Hematopoietic multipotent progenitor cell treated with erythropoietin and hydrocortisone succinate and interleukin-3 and kit ligand, for 15 days (in vitro differentiated cells): ENCODE results near the gene C16orf74.
A peak's percentile ranks its signal among the peaks of the same experiment; 100 is the strongest.

Source experiments
- DNase-seq: peaks from one replicate; pipeline ENCODE4 v3.0.0-alpha.2; 2015; ENCODE audit warnings: low spot score

The C16orf74 gene

DNA sequence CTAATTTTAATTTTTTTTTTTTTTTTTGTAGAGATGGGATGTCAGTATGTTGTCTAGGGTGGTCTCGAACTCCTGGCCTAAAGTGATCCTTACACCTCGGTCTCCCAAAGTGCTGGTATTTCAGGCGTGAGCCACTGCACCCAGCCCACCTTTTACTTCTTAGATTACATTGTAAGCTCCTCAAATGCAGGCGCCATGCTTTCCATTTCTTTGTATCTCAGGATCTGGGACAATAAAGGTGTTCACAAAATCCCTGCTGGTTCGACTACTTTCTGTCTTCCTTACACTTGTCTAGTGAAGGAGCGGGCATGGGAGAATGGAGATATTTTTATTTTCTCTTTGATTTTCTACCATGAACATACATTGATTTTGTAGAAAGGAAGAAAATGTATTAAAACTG lies 23.2 kb upstream of the C16orf74 start:
- no peak for DNase-seq

DNA sequence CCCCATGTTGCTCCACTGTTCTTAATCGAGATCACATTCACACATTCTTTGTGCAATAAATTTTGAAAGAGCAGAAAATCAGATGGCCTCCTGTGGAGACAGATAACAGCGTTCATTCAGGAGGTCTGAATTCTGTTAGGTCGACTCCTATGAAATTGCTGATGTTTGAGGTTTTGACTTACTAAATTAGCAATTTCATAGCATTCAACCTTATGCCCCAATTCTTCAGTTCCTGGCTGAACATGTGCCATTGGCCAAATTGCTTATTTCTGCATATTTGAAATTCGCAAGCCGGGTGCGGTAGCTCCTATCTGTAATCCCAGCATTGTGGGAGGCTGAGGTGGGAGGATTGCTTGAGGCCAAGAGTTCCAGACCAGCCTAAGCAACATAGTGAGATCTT lies 22.1 kb upstream of the C16orf74 start:
- DNase-seq: no peak

DNA sequence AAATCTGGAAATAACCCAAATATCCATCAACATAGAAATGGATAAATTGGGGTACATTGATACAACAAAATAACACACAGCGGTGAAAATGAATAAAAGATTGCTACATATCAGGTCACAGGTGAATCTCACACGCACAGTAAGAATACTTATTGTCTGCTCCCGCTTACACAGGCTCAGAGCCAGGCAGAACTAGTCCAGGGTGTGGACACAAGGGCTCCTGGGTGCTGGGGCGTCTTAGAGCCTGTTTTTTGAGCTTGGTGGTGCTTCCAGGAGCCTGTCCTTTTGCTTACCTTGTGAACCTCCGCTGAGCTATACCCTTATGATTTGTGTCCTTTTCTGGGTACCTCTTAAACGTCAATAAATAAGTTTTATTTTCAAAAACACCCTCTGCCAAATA lies 19.8 kb upstream of the C16orf74 start:
- DNase-seq: no peak

DNA sequence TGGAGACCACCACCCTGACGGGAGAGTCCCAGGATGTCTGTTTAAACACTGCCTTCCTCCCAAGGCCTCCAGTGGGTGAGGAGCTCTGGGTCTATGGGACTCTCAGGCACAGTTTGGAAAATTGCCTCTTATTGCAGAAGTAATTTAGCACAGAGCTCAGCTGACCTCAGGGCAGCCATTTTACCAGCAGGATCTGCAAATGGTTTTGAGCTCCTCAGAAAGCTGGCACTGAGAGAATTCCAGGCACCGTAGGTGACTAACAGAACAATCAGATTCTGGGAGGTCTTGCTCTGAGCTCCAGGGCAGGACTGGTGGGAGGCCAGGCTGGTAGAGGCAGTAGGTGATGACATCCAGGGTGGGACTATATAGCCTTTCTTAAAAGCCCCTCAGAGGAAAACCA lies 17.3 kb upstream of the C16orf74 start:
- no peak for DNase-seq

DNA sequence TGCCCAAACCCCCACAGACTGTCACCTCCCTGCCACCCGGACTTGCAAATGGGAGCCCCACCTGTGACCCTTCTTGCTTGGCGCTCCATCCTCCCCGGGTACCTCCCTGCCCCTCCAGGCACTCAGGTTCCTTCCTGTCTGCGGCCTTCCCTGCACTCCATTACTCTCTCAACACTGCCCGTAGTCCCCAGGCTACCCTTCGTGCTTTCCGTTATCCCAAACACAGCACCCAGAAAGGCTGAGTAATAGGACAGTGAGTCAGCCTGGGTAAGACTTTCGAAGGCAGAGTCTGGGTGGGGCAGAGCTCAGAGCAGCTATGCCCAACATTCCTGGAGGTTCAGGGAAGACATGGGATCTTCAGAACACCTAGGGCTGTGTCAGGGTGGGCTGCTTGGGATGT lies 16.6 kb upstream of the C16orf74 start:
- DNase-seq: no peak

DNA sequence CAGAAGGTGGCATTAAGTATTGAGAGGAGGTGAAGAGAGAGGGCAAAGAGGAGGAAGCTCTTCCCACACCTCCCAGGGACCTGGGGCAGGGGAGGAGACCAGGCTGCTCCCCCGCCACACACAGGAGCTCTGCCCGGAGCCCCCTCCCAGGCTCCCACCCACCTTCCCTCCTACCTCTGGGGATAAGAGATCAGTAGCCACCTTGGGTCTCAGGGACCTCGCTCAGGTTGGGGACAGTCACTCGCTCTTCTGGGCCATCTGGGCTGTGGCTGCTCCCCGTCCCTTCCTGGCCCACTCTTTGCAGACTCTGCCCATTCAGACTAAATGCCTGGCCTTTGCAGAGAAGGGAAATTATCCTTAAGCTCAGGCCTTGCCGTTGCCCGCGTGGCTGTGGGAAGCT lies 14.9 kb upstream of the C16orf74 start:
- no peak for DNase-seq

DNA sequence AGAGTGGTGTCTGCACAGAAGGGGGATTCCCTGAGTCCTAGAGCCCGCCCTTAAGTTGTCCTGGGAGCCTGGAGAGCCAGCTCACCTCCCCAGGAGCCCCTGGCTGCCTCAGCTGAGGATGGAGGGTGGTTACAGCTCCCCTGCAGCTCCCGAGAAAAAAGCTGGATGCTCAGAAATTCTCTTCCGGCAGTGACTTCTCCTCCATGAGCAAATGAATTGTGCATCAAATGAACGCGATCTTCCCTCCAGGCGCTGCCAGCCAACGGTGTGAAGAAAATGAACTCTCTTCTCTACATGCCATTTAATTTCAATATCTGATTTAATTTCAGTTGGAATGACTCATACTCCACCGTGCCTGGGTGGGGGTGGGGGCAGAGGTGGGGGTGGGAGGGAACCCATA lies 14.3 kb upstream of the C16orf74 start:
- no peak for DNase-seq

DNA sequence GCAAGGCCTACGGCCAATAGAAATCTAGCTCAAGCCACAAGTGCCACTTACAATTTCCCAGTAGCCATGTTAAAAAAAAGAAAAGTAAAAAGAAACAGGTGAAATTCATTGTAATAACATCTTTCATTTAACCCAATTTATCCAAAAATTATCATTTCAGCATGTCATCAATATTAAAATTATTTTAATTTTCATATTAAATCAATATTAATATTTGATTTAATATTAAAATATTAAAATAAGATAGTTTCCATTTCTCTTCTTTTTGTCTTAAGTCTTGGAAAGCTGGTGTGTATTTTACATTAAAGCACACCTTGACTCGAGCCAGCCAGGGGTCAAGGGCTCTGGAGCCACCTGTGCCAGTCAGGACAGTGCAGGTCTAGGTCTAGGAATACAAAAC lies 12.7 kb upstream of the C16orf74 start:
- no peak for DNase-seq

DNA sequence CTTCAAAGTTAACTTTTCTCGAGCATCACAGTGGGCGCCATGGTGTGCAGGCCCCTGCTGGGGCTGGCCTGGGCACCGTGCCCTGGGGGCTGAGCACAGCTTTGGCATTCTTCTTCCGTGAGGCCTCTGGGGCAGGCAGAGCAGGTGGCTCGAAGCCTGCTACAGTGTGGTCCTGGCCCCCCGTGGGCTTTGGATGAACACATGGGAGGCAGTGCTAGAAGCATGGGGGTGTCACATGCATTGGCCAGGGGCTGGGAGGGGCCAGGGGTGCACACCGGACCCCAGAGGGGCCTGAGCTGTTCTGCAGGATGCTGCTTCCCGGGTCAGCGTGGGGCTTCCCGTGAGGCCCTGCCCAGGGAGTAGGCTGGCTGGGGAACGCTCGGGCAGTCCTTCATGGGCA lies 12.1 kb upstream of the C16orf74 start:
- no peak for DNase-seq

DNA sequence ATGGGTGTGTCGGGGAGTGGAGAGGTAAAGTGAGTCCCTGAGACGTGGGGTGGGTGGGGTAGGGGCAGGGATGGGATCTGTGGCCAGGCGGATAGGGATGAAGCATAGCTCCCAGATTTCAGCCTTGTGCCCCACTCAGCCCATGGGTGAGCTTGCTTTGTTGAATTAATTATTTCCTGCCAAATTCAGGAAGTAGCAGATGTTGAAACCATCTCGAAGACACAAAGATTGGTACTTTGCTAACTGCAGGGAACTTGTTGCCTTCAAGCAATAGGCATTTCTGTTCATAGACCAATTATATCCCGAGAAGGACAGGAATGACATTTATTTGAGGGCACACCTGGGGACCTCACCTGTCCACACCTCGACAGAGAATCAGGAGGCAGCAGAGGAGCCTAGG lies 11.0 kb upstream of the C16orf74 start:
- no peak for DNase-seq

DNA sequence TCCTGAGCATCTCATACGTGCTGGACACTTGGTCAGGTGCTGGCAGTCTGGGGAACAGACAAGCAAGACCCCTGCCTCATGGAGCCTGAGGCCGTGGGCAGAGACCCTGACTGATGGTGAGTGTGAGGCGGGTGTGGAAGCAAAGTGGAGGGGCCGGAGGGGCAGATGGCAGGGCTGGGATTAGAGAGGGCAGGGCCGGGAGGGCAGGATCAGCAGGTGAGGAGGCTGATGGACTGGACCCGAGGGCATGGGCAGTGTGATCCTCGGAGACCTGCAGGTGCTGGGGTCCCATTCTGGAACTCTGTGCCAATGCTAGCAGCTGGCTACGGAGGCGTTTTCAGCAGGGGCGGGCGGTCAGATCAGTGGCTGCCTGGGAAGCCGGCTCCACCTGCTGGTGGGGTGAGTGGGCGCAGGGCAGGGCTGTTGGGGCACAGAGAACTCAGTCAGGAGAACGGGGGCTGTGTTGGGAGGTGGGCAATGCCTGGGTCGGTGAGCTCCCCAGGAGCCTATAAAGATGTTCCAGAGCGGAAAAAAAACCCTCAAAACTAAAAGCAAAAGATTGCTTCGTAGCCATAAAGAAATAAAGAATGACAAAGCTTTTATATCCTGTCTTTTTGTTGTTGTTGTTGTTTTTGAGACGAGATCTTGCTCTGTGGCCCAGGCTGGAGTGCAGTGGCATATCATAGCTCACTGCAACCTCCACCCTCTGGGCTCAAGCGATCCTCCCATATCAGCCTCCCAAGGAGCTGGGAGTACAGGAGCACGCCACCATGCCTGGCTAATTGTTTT lies 8.9 kb upstream of the C16orf74 start:
- peak; percentile 6 for DNase-seq

DNA sequence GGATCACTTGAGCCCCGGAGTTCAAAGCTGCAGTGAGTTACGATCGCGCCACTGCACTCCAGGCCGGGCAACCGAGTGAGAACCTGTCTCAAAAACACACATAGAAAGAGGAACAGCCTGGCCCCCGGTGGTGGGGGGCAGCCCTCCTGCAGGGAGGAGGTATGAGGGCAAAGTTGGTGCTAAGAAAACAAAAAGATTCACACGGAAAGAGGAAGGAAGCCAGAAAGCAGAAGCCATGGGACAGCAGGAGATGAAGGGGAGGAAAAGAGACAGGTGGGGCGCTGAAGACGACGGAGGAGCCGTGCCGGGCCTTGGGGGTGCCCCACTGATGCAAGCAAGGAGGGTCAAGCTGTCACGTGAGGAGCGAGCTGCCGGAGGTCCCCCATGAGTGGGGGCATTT lies 8.2 kb upstream of the C16orf74 start:
- DNase-seq: no peak

DNA sequence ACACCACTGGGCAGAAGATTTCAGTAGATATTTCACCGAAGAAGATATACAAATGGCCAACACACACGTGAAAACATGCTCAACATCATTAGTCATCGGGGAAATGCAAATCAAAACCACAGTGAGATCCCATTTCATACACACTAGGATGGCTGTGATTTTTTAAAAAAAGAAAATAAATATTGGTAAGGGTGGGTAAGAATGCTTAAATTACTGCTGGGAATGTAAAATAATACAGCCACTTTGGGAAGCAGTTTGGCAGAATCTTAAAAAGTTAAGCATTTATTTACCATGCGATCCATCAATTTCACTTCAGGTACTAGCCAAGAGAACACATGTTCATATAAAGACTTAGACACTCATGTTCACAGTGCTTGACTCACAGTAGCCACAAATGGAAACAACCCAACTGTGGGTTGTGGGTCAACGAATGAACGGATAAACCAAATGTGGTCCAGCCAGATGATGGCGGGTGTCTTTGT lies 6.5 kb upstream of the C16orf74 start:
- no peak for DNase-seq

DNA sequence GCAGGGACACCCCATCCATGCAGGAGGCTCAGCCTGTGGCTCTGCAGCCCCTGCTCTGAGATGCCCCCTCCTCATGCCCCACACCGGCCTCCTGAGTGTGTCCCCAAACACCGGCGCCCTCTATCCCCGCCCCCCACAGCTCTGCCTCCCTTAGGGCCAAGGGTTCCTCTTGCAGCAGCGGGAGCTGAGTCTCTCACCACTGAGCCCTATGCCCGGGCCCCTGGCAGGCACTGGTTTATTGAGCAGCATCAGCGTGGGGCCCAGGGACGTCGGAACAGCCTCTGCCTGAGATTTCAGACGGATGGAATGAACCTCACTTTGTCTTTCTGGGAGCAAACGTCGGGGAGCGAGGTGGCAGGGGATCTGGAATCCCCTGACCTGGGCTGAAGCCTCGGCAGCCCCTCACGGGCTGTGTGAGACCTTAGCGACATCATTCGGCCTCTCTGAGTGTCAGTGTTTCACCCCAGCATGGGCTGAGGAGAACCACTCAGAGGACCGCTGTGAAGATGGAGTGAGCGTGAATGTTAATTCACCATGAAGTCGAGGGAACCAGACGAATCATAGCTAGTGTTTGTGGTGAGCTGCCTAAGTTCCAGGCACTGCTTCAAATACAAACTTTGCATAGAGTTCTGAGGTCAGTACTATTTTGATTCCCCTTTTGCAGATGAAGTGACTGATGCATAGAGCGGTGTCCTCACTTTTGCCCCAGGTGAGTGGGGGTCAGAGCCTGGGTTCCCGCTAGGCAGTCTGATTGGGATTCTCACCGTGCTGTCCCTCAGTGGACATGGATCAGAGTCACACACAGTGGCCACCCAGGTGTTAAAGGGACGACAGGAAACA lies 5.3 kb upstream of the C16orf74 start:
- DNase-seq: no peak

DNA sequence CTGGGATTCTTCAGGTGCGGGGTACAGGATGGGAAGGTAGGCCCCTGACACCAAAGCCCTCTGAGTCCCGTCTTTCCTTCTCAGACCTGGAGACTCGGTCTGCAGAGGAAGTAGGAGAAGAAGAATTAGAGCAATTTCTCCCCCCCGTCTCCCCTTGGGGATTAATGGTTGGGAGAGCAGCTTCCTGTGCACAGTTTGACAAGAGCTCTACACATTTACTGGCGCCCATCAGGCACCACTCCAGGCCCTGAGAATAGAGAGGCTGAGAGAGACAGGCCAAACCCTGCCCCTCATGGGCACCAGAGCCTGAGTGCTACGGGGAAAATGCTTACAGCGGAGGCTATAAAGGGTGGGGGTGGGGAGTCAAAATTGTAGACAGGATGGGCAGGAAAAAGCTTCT lies 3.5 kb upstream of the C16orf74 start:
- DNase-seq: no peak

DNA sequence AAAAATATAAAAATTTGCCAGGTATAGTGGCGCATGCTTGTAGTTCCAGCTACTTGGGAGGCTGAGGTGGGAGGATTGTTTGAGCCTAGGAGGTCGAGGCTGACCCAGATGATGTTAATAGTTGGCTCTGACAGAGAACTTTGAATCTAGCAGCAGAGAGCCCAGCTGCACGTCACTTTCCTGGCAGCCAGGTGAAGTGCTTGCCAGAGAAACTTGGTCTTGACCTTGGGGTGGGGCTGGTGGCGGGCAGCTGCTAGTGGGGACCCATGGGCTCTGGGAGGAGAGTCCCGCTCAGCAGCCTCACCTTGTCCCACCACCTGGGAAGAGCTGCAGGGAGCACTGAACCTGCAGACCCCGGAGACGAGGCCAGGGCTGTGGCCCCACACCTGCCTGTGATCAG lies 3.1 kb upstream of the C16orf74 start:
- no peak for DNase-seq

DNA sequence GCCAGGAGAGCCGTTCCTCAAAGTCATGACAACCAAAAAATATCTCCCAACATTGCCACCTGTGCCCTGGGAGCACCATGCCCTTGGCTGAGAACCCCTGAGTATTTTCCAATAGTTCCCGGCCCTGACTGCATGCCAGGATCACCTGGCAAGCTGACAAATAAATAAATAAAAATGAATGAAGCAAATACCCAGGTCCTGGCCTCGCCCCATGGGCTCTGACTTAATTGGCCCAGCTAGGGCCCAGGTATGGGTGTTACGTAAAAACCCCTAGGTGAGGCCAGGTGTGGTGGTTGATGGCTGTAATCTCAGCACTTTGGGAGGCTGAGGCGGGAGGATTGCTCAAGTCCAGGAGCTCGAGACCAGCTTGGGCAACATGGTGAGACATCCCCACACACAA lies 2.7 kb upstream of the C16orf74 start:
- no peak for DNase-seq

DNA sequence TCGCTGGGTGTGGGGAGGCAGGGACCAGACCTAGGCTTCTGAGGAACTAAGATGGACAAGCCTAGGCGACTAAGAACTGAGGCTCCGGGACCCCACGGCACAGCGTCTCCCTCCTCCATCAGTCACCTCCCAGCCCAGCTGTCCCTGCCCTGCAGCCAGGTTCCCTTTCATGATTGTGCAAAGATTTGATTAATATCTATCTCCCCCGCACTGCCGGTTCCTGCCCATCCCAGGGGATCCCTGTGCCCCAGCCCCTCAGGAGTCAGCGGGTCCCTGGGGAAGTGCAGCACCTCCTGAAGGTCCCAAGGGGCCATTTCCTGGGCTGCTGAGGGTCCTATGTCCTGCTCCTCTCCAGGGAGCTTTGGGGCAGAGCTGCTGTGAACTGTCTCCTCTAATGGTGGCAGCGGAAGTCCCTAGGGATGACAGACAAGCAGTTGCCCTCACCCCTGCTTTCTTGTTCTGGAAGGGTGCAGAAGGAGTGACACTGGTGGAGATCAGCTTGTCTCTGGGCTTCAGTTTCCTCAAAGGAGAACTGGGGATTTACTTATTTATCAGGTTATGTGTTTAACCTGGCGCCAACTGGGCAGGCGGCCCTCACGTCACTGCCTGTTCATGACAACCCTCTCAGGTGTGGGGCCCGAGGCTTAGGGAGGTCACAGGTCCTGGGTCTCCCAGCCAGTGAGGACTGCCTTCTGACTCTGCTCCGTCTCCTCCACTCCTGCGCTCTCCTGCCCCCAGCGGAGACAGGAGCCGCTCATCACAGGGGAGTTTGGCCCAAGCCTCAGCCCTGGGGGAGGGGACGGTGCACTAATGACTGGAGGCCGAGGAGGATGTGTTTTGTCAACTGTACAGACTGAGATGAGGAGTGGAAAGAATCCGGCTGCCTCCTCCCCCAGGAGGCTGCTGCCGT lies 1.9 kb upstream of the C16orf74 start:
- DNase-seq: no peak

DNA sequence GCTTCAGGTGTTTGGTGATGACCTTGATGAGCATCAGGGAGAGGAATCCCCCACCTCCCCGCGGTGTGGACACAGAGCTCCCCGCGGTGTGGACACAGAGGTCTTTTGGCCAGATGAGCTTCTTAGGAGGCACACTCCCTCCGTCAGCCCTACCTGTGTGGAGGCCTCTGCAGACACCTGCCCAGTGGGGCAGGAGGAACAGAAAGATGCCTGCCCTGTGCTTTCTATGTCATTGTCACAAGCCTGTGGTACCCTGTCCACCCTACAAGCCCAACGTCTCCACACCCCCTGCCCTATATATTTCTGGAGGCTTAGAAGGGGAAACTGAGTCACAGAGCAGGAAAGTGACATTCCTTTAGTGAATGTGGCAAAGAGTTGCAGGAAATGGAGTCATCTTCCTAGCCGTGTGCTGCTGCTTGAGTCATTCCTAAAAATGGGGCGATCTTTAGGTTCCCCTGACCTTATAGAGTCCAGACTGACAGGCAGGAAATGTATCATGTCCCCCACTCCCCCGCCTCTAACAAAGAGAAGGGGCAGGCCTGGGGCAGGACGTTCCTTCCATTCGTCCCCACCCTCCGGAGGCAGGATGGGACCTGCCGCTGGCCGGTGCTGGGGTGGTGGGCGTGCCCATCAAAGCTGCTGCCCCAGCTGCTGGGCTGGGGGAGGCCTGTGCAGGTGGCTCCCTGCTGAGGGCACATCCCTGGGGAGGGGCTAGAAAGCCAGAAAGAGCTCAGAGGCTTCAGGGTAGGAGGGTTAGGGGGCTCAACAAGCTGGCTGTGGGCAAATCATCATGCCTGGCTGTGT lies 1.0 kb upstream of the C16orf74 start:
- DNase-seq: no peak

DNA sequence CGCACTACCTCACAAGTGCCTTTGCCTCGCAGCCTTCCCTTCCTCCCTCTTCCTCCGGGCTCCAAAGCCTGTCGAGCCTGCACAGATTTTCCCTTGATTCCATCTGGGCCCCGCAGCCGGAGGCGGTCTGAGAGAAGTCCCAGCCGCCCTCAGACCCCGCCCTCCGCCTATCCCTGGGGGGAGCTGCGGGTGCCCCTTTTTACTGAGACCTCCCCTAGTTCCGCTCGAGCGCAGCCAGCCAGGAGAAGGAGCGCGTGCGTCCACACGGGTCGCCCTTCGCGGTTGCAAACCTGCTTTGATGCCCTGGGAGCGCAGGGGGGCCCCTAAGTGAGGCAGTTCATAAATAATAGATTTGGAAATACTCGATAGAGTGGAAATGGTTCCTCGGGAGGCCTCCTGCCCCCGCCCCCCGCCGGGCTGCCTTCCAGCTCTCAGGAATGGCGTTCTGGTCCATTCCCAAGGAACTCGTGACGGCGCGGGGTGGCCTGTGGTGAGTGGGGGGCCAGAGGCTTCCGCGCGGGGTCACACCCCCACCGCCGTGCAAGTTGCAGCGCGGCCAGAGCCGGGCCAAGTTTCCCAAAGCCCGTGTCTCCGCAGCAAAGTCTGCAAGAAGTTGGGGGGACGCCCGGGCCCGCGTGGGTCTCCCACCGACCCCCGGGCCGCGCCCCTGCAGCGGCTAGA lies 610 bp downstream of the C16orf74 start:
- DNase-seq: no peak

DNA sequence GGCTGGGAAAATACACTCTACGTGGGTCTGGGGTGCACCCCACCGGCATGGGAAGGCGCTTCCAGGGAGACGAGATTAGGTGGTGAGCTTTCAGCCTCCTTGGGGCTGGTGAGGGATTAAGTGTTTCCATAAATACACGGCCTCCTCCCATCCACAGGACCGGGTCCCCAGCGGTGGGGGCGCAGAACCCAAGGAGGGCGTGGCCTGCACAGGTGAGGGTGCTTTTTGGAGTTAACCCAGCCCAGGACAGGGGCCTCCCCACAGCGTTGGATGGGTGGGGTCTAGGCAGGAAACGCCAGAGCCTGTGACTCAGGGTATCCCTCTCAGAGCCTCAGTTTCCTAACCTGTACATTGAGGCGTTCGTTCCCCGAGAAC lies 1.1 kb downstream of the C16orf74 start:
- DNase-seq: no peak
